HepG2 (cell line): ENCODE results near the gene PTPN12. TPM values are rescaled to one million over a fixed set of nuclear protein-coding genes. Genes with fewer than 3 reads are reported as not detected.

ENCODE experiments used
- ATAC-seq: fragments of 200-7000 bp; cut with Tn5 transposase; 3 replicates; pipeline ENCODE4 v1.9.1; 2020; ENCODE audit warnings: mild to moderate bottlenecking, moderate library complexity
- BruUV-seq: library from RNA; stranded (reverse); fragments of 400-500 nt; replicated peaks from 2 replicates; lab custom pipeline; 2021; lab: Mats Ljungman, UMichigan
- CTCF ChIA-PET: fragments of 300-600 bp; formaldehyde crosslinking; extraction: SDS; loops from one replicate; lab custom pipeline; 2021; ENCODE audit warnings: low total read pairs, inconsistent platforms, low intra/inter-chr PET ratio; lab: Yijun Ruan, JAX
- POLR2A ChIA-PET: fragments of 350-600 bp; sonication (Branson Sonifier 250); formaldehyde crosslinking; loops from one replicate; lab custom pipeline; 2020; ENCODE audit warnings: antibody characterized with exemption, inconsistent platforms; lab: Yijun Ruan, JAX
- DNase-seq: peaks from one replicate; pipeline ENCODE4 v3.0.0-alpha.2; 2015; ENCODE audit warnings: low spot score
- FAIRE-seq: peaks from 3 replicates; lab custom pipeline; 2011; peaks lifted over from hg19 to GRCh38; lab: Jason Lieb, UNC
- H2AFZ ChIP-seq: one replicate; pipeline ENCODE4 v1.6.1; 2011; ENCODE audit warnings: low read length, inconsistent platforms
- H3K27ac ChIP-seq: fragments of 300-600 bp; 3 replicates; pipeline ENCODE4 v1.8.0; 2011; ENCODE audit warnings: mixed run types, mild to moderate bottlenecking, mixed read lengths, low read length, inconsistent platforms; ENCODE audit not compliant: insufficient read depth; ENCODE audit errors: extremely low read length
- H3K27me3 ChIP-seq, 2 experiments: fragments of 200-600 bp in 1 of 2; 2 replicates in 1 of 2; 3 replicates in 1 of 2; pipeline versions ENCODE4 v1.6.0 to v1.8.0; 2011; ENCODE audit warnings: low read length in 2 of 2, mild to moderate bottlenecking in 2 of 2, moderate library complexity in 2 of 2, inconsistent platforms in 1 of 2; ENCODE audit not compliant: insufficient read depth in 2 of 2, control insufficient read depth in 1 of 2
- H3K36me3 ChIP-seq, 2 experiments: fragments of 200-600 bp in 1 of 2; replicated peaks in 1 of 2; 2 replicates in 1 of 2; 3 replicates in 1 of 2; pipeline versions ENCODE4 v1.5.1 to v1.8.0; 2011; ENCODE audit warnings: low read length in 2 of 2, inconsistent platforms in 1 of 2; ENCODE audit not compliant: insufficient read depth in 2 of 2, control insufficient read depth in 1 of 2
- H3K4me1 ChIP-seq: 2 replicates; pipeline ENCODE4 v1.5.1; 2012; ENCODE audit warnings: low read length, inconsistent platforms; ENCODE audit not compliant: insufficient read depth
- H3K4me2 ChIP-seq: 2 replicates; pipeline ENCODE4 v1.6.0; 2011; ENCODE audit warnings: low read depth, low read length, inconsistent platforms
- H3K4me3 ChIP-seq, 3 experiments: fragments of 200-600 bp in 1 of 3; sonication (generic), shearing (Covaris generic) in 1 of 3; replicated peaks in 1 of 3; 2 replicates each; pipeline ENCODE4 v1.5.1; 2011 to 2016; ENCODE audit warnings: low read length in 3 of 3, inconsistent platforms in 2 of 3, low read depth in 2 of 3, mild to moderate bottlenecking in 2 of 3, control low read depth in 1 of 3, mixed read lengths in 1 of 3; ENCODE audit not compliant: insufficient read depth in 1 of 3
- H3K79me2 ChIP-seq: one replicate; pipeline ENCODE4 v1.6.1; 2011; ENCODE audit warnings: low read length, inconsistent platforms; ENCODE audit not compliant: insufficient read depth
- H3K9ac ChIP-seq: 2 replicates; pipeline ENCODE4 v1.6.0; 2011; ENCODE audit warnings: mild to moderate bottlenecking, low read depth, low read length, inconsistent platforms; ENCODE audit not compliant: insufficient read depth
- H3K9me3 ChIP-seq: 2 replicates; pipeline ENCODE4 v1.5.1; 2012; ENCODE audit warnings: mild to moderate bottlenecking, low read length
- H4K20me1 ChIP-seq: 2 replicates; pipeline ENCODE4 v1.6.0; 2011; ENCODE audit warnings: inconsistent platforms, mild to moderate bottlenecking, low read length, moderate library complexity; ENCODE audit not compliant: insufficient read depth
- FOXP4 ChIP-seq: sonication (generic); formaldehyde crosslinking; IDR thresholded peaks from 2 replicates; pipeline ENCODE4 v1.4.0; 2020; ENCODE audit warnings: missing genetic modification reagents
- JUNB ChIP-seq: sonication (generic); formaldehyde crosslinking; IDR thresholded peaks from 2 replicates; pipeline ENCODE4 v1.8.0; 2022; ENCODE audit warnings: missing genetic modification reagents, mild to moderate bottlenecking, borderline replicate concordance
- KLF13 ChIP-seq: sonication (generic); formaldehyde crosslinking; IDR thresholded peaks from 2 replicates; pipeline ENCODE4 v1.4.0; 2020; ENCODE audit warnings: mild to moderate bottlenecking, missing genetic modification reagents
- NR2F1 ChIP-seq, 2 experiments: fragments of 450-650 bp in 1 of 2; formaldehyde crosslinking in 1 of 2; IDR thresholded peaks; 2 replicates each; pipeline versions ENCODE4 v1.5.0 to v1.6.1; 2016 to 2020; ENCODE audit warnings: mild to moderate bottlenecking in 1 of 2, missing compliant biosample characterization in 1 of 2, missing genetic modification reagents in 1 of 2, moderate library complexity in 1 of 2
- RAD21 ChIP-seq: fragments of 450-650 bp; formaldehyde crosslinking; IDR thresholded peaks from 2 replicates; pipeline ENCODE4 v1.5.0; 2020; ENCODE audit warnings: mild to moderate bottlenecking
- TGIF2 ChIP-seq: IDR thresholded peaks from 2 replicates; pipeline ENCODE4 v1.6.1; 2016; ENCODE audit warnings: control low read depth, missing compliant biosample characterization
- YEATS4 ChIP-seq: sonication (generic); formaldehyde crosslinking; IDR thresholded peaks from 2 replicates; pipeline ENCODE4 v1.4.0; 2020; ENCODE audit warnings: missing genetic modification reagents, borderline replicate concordance
- ZC3H13 ChIP-seq: sonication (generic); formaldehyde crosslinking; IDR thresholded peaks from 2 replicates; pipeline ENCODE4 v1.8.1; 2023; ENCODE audit warnings: mild to moderate bottlenecking, missing genetic modification reagents, moderate library complexity
- ZFP1 ChIP-seq: IDR thresholded peaks from 2 replicates; pipeline ENCODE4 v1.6.1; 2016
- ZFP62 ChIP-seq: sonication (generic); formaldehyde crosslinking; IDR thresholded peaks from 2 replicates; pipeline ENCODE4 v1.4.0; 2020; ENCODE audit warnings: missing genetic modification reagents
- ZKSCAN8 ChIP-seq: IDR thresholded peaks from 2 replicates; pipeline ENCODE4 v1.6.1; 2016; ENCODE audit warnings: borderline replicate concordance, missing genetic modification reagents, missing compliant biosample characterization
- ZNF101 ChIP-seq: sonication (generic); formaldehyde crosslinking; IDR thresholded peaks from 2 replicates; pipeline ENCODE4 v1.4.0; 2020; ENCODE audit warnings: mild to moderate bottlenecking, low read depth, missing genetic modification reagents, borderline replicate concordance
- ZNF549 ChIP-seq: sonication (generic); formaldehyde crosslinking; IDR thresholded peaks from 2 replicates; pipeline ENCODE4 v1.5.0; 2020; ENCODE audit warnings: missing genetic modification reagents
- ZNF724P ChIP-seq: sonication (generic); formaldehyde crosslinking; IDR thresholded peaks from 2 replicates; pipeline ENCODE4 v1.8.0; 2022; ENCODE audit warnings: missing genetic modification reagents, borderline replicate concordance
- ZSCAN5A ChIP-seq: sonication (generic); formaldehyde crosslinking; IDR thresholded peaks from 2 replicates; pipeline ENCODE4 v1.8.0; 2022; ENCODE audit warnings: mild to moderate bottlenecking, missing genetic modification reagents, borderline replicate concordance
- WGBS: methylation state at CpG from one replicate; pipeline ENCODE4 v1.1.6; 2017; ENCODE audit warnings: low lambda C conversion rate; 5-methylcytosine and 5-hydroxymethylcytosine counted together
- in situ Hi-C: cut with HindIII; loops from 2 replicates; pipeline ENCODE4 v1.10.0; 2017; ENCODE audit warnings: low pct_unique_long_range_greater_than_20kb; ENCODE audit not compliant: extremely low pct_ligation_motif_present
- intact Hi-C: fragments of 100-400 bp; cut with micrococcal nuclease; formaldehyde crosslinking; loops from one replicate; pipeline ENCODE4 v1.10.0; 2022; ENCODE audit not compliant: unreplicated experiment
- polyA plus RNA-seq, 8 experiments: library from polyadenylated mRNA; depleted of rRNA in 3 of 8; stranded (reverse) in 7 of 8; unstranded in 1 of 8; fragments of >200 nt; fragmentation: Illumina TruSeq in 4 of 8; extraction: Trizol in 4 of 8; gene quantifications; 2 replicates each; pipeline versions ENCODE4 v1.2.1 to v1.2.3, GENCODE V29; 2011 to 2016; ENCODE audit warnings: low read depth in 4 of 8, missing spikeins in 1 of 8, mixed read lengths in 1 of 8; ENCODE audit not compliant: insufficient read depth in 1 of 8
- total RNA-seq, 5 experiments: library from RNA; depleted of rRNA; stranded (reverse); fragments of >200 nt; fragmentation: Illumina TruSeq; extraction: Trizol; gene quantifications; 2 replicates each; pipeline ENCODE4 v1.2.3, GENCODE V29; 2016; ENCODE audit warnings: low read depth in 1 of 5
- TF ChIP-seq, protein P1 (sequence below): sonication (generic); formaldehyde crosslinking; conservative IDR thresholded peaks from 2 replicates; pipeline ENCODE4 v1.8.1; 2023; ENCODE audit warnings: missing genetic modification reagents
- TF ChIP-seq, protein P2 (sequence below): sonication (generic); formaldehyde crosslinking; IDR thresholded peaks from 2 replicates; pipeline ENCODE4 v1.5.1; 2020; ENCODE audit warnings: mild to moderate bottlenecking, moderate library complexity, missing genetic modification reagents

The PTPN12 gene
- total and polyA plus RNA-seq, 2 of the 13 experiments (the other 11 are each of a cell fraction or from before 2014, with no cell fraction given): 22.9 to 56.8 TPM

GRCh38 chr7:77536413-77537135, 521 bp upstream of the PTPN12 start:
- Histone ChIP-seq H3K79me2 (peaks cover 49% of the 10 kb centered on the region), H4K20me1 (peaks cover 27% of the 10 kb centered on the region)
- TF ChIP-seq NR2F1 (CRISPR knock-in tag; IDR thresholded peaks at IDR 0.05) (peak in 1 of 2 experiments; percentile 26; a peak in 1 of 4 replicates), TGIF2 (CRISPR knock-in tag) (peak; percentile 47), RAD21 (CRISPR knock-in tag) (peak; percentile 39; the same call in 1 of the 2 replicates), ZNF101 (no peak), ZFP62 (CRISPR knock-in tag) (0 out of 2 replicates have a peak, but pooled peaks have one; percentile 40), ZKSCAN8 (CRISPR knock-in tag) (no peak), ZNF549 (CRISPR knock-in tag) (no peak), ZFP1 (CRISPR knock-in tag) (no peak), FOXP4 (CRISPR knock-in tag) (no peak), ZNF724P (0 out of 2 replicates have a peak, but pooled peaks have one; percentile 69), ZC3H13 (CRISPR knock-in tag) (peak; percentile 43; the same call in 1 of the 2 replicates), ZSCAN5A (CRISPR knock-in tag) (no peak), YEATS4 (CRISPR knock-in tag) (peak; percentile 58), KLF13 (no peak; the same call in 1 of the 2 replicates), JUNB (no peak)
- TF ChIP-seq, protein P1, sequence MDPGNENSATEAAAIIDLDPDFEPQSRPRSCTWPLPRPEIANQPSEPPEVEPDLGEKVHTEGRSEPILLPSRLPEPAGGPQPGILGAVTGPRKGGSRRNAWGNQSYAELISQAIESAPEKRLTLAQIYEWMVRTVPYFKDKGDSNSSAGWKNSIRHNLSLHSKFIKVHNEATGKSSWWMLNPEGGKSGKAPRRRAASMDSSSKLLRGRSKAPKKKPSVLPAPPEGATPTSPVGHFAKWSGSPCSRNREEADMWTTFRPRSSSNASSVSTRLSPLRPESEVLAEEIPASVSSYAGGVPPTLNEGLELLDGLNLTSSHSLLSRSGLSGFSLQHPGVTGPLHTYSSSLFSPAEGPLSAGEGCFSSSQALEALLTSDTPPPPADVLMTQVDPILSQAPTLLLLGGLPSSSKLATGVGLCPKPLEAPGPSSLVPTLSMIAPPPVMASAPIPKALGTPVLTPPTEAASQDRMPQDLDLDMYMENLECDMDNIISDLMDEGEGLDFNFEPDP: no peak
- TF ChIP-seq, protein P2, sequence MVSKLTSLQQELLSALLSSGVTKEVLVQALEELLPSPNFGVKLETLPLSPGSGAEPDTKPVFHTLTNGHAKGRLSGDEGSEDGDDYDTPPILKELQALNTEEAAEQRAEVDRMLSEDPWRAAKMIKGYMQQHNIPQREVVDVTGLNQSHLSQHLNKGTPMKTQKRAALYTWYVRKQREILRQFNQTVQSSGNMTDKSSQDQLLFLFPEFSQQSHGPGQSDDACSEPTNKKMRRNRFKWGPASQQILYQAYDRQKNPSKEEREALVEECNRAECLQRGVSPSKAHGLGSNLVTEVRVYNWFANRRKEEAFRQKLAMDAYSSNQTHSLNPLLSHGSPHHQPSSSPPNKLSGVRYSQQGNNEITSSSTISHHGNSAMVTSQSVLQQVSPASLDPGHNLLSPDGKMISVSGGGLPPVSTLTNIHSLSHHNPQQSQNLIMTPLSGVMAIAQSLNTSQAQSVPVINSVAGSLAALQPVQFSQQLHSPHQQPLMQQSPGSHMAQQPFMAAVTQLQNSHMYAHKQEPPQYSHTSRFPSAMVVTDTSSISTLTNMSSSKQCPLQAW: peak; percentile 88

More at GRCh38 chr7:77536413-77537135, 521 bp upstream of the PTPN12 start:
- peak; percentile 37 for FAIRE-seq
- peak overlapping the region; percentile 81 for H3K9ac ChIP-seq
- peak overlapping the region; percentile 97 for H3K4me2 ChIP-seq
- in situ Hi-C loops: loop anchor here (5.0 kb wide), 1 partner anchor 79 kb away; no protein-coding TSS in a partner anchor
- H3K27ac ChIP-seq: peak overlapping the region; percentile 95
- ATAC-seq: peak; percentile 92
- H3K9me3 ChIP-seq: no peaks in the 10 kb centered on the region
- ChIA-PET CTCF (no interaction called here), POLR2A (interaction anchor here (0.6 to 2.3 kb wide), 17 partner anchors 8 to 174 kb away, joined by 3 to 28 read pairs (median 3); partner anchors contain the start of gene GSAP)
- WGBS: 1% methylated on average over 19 of the region's 58 CpGs
- no peaks in the 10 kb centered on the region; a peak in 1 of 5 replicates for H3K36me3 ChIP-seq
- BruUV-seq: TSS peak; percentile 93
- H3K4me3 ChIP-seq: peak overlapping the region; percentile 90 to 100 (median 95)
- H3K27me3 ChIP-seq: no peaks in the 10 kb centered on the region; a peak in 1 of 5 replicates
- H3K4me1 ChIP-seq: peaks cover 42% of the 10 kb centered on the region
- peak; percentile 95 for DNase-seq
- intact Hi-C loops: loop anchor here (5.0 kb wide), 2 partner anchors 59 to 119 kb away; partner anchors contain the start of gene GSAP
- H2AFZ ChIP-seq: no peak overlapping the region
